ENCODE data around the gene SULT4A1. TPM values are rescaled to one million over a fixed set of nuclear protein-coding genes. Genes with fewer than 3 reads are reported as not detected.

Gene SULT4A1
- total RNA-seq, 6 experiments from 2014 or later, result not detected

DNA sequence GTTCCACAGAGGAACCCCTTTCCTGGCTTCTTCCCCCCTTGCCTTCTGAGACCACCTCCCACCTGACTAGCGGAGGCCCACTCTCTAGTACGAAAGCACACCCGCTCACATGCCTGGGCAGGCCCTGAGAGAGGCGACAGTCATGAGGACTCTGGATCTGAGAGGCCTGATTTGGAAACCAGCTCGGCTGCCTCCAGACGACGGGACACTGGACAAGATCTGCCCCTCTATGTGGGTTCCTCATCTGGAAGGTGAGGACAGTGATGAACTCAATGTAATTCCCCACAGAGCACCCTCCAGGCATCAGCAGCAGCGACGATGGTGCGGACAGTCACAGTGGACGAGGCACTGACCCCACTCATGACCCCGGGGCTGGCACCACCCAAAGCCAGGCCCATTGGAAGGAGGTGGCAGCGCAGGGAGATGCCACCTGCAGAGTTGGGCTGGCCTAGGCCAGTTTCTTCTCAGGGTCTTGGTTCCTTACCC lies 7.5 kb downstream of the SULT4A1 start:
- Mint-ChIP-seq H3K9me3 (peaks cover 10% of the 10 kb centered on the region), H3K27me3 (ENCODE audit: insufficient read depth) (peaks cover 45% of the 10 kb centered on the region), H3K36me3 (ENCODE audit: low read depth) (no peaks in the 10 kb centered on the region; the same call in 1 of the 2 replicates), H3K4me1 (ENCODE audit: low read depth) (no peaks in the 10 kb centered on the region), H3K27ac (no peak overlapping the region), H3K4me3 (no peak overlapping the region)
- DNase-seq, result no peak
- TF ChIP-seq, protein P1, sequence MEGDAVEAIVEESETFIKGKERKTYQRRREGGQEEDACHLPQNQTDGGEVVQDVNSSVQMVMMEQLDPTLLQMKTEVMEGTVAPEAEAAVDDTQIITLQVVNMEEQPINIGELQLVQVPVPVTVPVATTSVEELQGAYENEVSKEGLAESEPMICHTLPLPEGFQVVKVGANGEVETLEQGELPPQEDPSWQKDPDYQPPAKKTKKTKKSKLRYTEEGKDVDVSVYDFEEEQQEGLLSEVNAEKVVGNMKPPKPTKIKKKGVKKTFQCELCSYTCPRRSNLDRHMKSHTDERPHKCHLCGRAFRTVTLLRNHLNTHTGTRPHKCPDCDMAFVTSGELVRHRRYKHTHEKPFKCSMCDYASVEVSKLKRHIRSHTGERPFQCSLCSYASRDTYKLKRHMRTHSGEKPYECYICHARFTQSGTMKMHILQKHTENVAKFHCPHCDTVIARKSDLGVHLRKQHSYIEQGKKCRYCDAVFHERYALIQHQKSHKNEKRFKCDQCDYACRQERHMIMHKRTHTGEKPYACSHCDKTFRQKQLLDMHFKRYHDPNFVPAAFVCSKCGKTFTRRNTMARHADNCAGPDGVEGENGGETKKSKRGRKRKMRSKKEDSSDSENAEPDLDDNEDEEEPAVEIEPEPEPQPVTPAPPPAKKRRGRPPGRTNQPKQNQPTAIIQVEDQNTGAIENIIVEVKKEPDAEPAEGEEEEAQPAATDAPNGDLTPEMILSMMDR (IDR thresholded peaks at IDR 0.05), result no peak

- no peaks in the 10 kb centered on the region for H3K4me1 Mint-ChIP-seq (ENCODE audit: low read depth)
- no peak overlapping the region for H3K4me3 Mint-ChIP-seq
- no peak overlapping the region for H3K27ac Mint-ChIP-seq
- TF ChIP-seq, protein P1 (IDR thresholded peaks at IDR 0.05), result no peak
- no peaks in the 10 kb centered on the region; the same call in 1 of the 2 replicates for H3K36me3 Mint-ChIP-seq (ENCODE audit: low read depth)
- H3K9me3 Mint-ChIP-seq, result peaks cover 10% of the 10 kb centered on the region
- no peak for DNase-seq
- H3K27me3 Mint-ChIP-seq (ENCODE audit: insufficient read depth), result peaks cover 44% of the 10 kb centered on the region
Measured at GRCh38 chr22:43854121-43854785, 8.1 kb downstream of the SULT4A1 start.

- TF ChIP-seq, protein P1 (IDR thresholded peaks at IDR 0.05), result no peak
- DNase-seq, result no peak
- peaks cover 42% of the 10 kb centered on the region for H3K27me3 Mint-ChIP-seq (ENCODE audit: insufficient read depth)
- no peak overlapping the region for H3K27ac Mint-ChIP-seq
- H3K9me3 Mint-ChIP-seq, result peaks cover 10% of the 10 kb centered on the region
- no peak overlapping the region for H3K4me3 Mint-ChIP-seq
- no peaks in the 10 kb centered on the region; the same call in 1 of the 2 replicates for H3K36me3 Mint-ChIP-seq (ENCODE audit: low read depth)
- no peaks in the 10 kb centered on the region for H3K4me1 Mint-ChIP-seq (ENCODE audit: low read depth)
Measured at GRCh38 chr22:43853328-43853931, 8.9 kb downstream of the SULT4A1 start.

- DNase-seq, result no peak
- Mint-ChIP-seq H3K36me3 (ENCODE audit: low read depth) (no peaks in the 10 kb centered on the region; the same call in 1 of the 2 replicates), H3K27ac (no peak overlapping the region), H3K4me1 (ENCODE audit: low read depth) (no peaks in the 10 kb centered on the region), H3K4me3 (no peak overlapping the region), H3K27me3 (ENCODE audit: insufficient read depth) (peaks cover 45% of the 10 kb centered on the region), H3K9me3 (peaks cover 10% of the 10 kb centered on the region)
- TF ChIP-seq, protein P1 (IDR thresholded peaks at IDR 0.05), result no peak
Measured at GRCh38 chr22:43852573-43853327, 9.6 kb downstream of the SULT4A1 start.

DNA sequence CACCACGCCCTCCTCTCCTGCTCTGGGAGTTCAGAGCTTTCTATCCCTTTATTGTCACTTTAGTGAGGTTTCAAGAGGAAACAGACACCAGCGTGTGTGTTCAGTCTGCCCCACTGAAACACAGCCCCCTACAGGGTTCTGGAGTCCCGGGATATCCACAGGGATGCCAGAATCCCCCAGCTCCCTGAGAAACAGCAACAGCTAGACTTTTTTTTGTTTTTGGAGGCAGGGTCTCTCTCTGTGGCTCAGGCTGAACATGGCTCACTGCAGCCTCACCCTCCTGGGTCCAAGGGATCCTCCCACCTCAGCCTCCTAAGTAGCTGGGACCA lies 10.4 kb downstream of the SULT4A1 start:
- Mint-ChIP-seq H3K27me3 (ENCODE audit: insufficient read depth) (peaks cover 46% of the 10 kb centered on the region), H3K27ac (no peak overlapping the region), H3K4me1 (ENCODE audit: low read depth) (no peaks in the 10 kb centered on the region), H3K36me3 (ENCODE audit: low read depth) (no peaks in the 10 kb centered on the region; the same call in 1 of the 2 replicates), H3K4me3 (no peak overlapping the region), H3K9me3 (peaks cover 8% of the 10 kb centered on the region)
- TF ChIP-seq, protein P1 (IDR thresholded peaks at IDR 0.05), result no peak
- DNase-seq, result no peak

All from HFFc6 (cell line).